GM23338 (cell line): ENCODE measurements around the gene CLSTN2. TPM values are rescaled to one million over a fixed set of nuclear protein-coding genes. Genes with fewer than 3 reads are reported as not detected.

Experiments
- ATAC-seq: fragments of 200-7000 bp; cut with Tn5 transposase; 3 replicates; pipeline ENCODE4 v1.9.1; 2020
- DNase-seq: peaks from one replicate; pipeline ENCODE4 v3.0.0-alpha.2; 2015; ENCODE audit warnings: low spot score
- H2AFZ ChIP-seq: fragments of 200-600 bp; sonication (generic); 2 replicates; pipeline ENCODE4 v1.8.0; 2016; ENCODE audit warnings: antibody characterized with exemption, mild to moderate bottlenecking, moderate library complexity
- H3F3A ChIP-seq: fragments of 200-600 bp; sonication (generic); replicated peaks from 2 replicates; pipeline ENCODE4 v1.8.0; 2017; ENCODE audit warnings: antibody characterized with exemption, mixed run types, low read depth
- H3K27ac ChIP-seq: fragments of 200-600 bp; sonication (generic); 2 replicates; pipeline ENCODE4 v1.6.1; 2016; ENCODE audit warnings: low read depth
- H3K27me3 ChIP-seq: fragments of 200-600 bp; sonication (generic); 2 replicates; pipeline ENCODE4 v1.8.0; 2016; ENCODE audit warnings: mild to moderate bottlenecking, mixed run types, moderate library complexity; ENCODE audit not compliant: insufficient read depth
- H3K36me3 ChIP-seq: fragments of 200-600 bp; sonication (generic); 2 replicates; pipeline ENCODE4 v1.8.0; 2016; ENCODE audit warnings: mild to moderate bottlenecking; ENCODE audit not compliant: insufficient read depth
- H3K4me1 ChIP-seq: fragments of 200-600 bp; sonication (generic); 2 replicates; pipeline ENCODE4 v1.8.0; 2016; ENCODE audit warnings: mild to moderate bottlenecking, moderate library complexity; ENCODE audit not compliant: insufficient read depth
- H3K4me2 ChIP-seq: fragments of 200-600 bp; sonication (generic); 2 replicates; pipeline ENCODE4 v1.7.1; 2017; ENCODE audit warnings: mixed run types
- H3K4me3 ChIP-seq: fragments of 200-600 bp; sonication (generic); 2 replicates; pipeline ENCODE4 v1.6.1; 2016; ENCODE audit warnings: mixed run types
- H3K79me2 ChIP-seq: fragments of 200-600 bp; sonication (generic); replicated peaks from 2 replicates; pipeline ENCODE4 v1.8.0; 2017; ENCODE audit warnings: mild to moderate bottlenecking; ENCODE audit not compliant: insufficient read depth
- H3K9me2 ChIP-seq: fragments of 200-600 bp; sonication (generic); 2 replicates; pipeline ENCODE4 v1.8.0; 2017; ENCODE audit not compliant: insufficient read depth
- H4K20me1 ChIP-seq: fragments of 200-600 bp; sonication (generic); replicated peaks from 2 replicates; pipeline ENCODE4 v1.8.0; 2017; ENCODE audit warnings: mild to moderate bottlenecking; ENCODE audit not compliant: insufficient read depth
- H3K27ac Mint-ChIP-seq: 2 replicates; pipeline ENCODE4 v1.8.0; 2020; ENCODE audit warnings: inconsistent platforms, mild to moderate bottlenecking, moderate library complexity, mixed read lengths
- H3K27me3 Mint-ChIP-seq: 3 replicates; pipeline ENCODE4 v1.8.0; 2022; ENCODE audit warnings: low read depth, mild to moderate bottlenecking, moderate library complexity, mixed read lengths, inconsistent platforms; ENCODE audit not compliant: insufficient read depth, poor library complexity
- H3K36me3 Mint-ChIP-seq: 3 replicates; pipeline ENCODE4 v1.8.0; 2021; ENCODE audit warnings: low read depth, mild to moderate bottlenecking, inconsistent platforms, moderate library complexity, mixed read lengths
- H3K4me1 Mint-ChIP-seq: 3 replicates; pipeline ENCODE4 v1.8.0; 2020; ENCODE audit warnings: mild to moderate bottlenecking, inconsistent platforms, mixed read lengths
- H3K4me3 Mint-ChIP-seq: 3 replicates; pipeline ENCODE4 v1.8.0; 2021; ENCODE audit warnings: moderate library complexity, mild to moderate bottlenecking, inconsistent platforms, mixed read lengths
- H3K9me3 Mint-ChIP-seq: 3 replicates; pipeline ENCODE4 v1.8.0; 2020; ENCODE audit warnings: moderate library complexity, mild to moderate bottlenecking, inconsistent platforms, mixed read lengths
- ETS1 ChIP-seq: IDR thresholded peaks from 2 replicates; pipeline ENCODE4 v1.6.1; 2016; ENCODE audit warnings: antibody characterized with exemption
- POLR2AphosphoS5 ChIP-seq: IDR thresholded peaks from 2 replicates; pipeline ENCODE4 v1.6.1; 2016; ENCODE audit warnings: antibody characterized with exemption, low read depth
- STAT1 ChIP-seq: IDR thresholded peaks from one replicate; pipeline ENCODE4 v1.6.1; 2016; ENCODE audit warnings: antibody characterized with exemption; ENCODE audit not compliant: unreplicated experiment
- ZNF114 ChIP-seq: fragments of 250-450 bp; sonication (Bioruptor Pico); IDR thresholded peaks from 2 replicates; pipeline ENCODE4 v1.5.0; 2020; ENCODE audit warnings: mild to moderate bottlenecking, moderate library complexity
- polyA plus RNA-seq: library from polyadenylated mRNA; unstranded; fragments of >200 nt; fragmentation: Nextera tagmentation; extraction: Ambion mirVana; gene quantifications from 2 replicates; pipeline ENCODE4 v1.2.1, GENCODE V29; 2016
- total RNA-seq: library from RNA; depleted of rRNA; stranded (reverse); fragments of >200 nt; shearing (Covaris generic); gene quantifications from 2 replicates; pipeline ENCODE4 v1.2.3, GENCODE V29; 2014
- TF ChIP-seq, protein P1 (sequence below): fragments of 250-450 bp; sonication (Bioruptor Pico); IDR thresholded peaks from 2 replicates; pipeline ENCODE4 v1.5.0; 2020; ENCODE audit warnings: mild to moderate bottlenecking, moderate library complexity
- TF ChIP-seq, protein P2 (sequence below), 2 experiments: fragments of 200-600 bp in 1 of 2; sonication (generic) in 1 of 2; conservative IDR thresholded peaks; 2 replicates each; pipeline versions ENCODE4 v1.5.1 to v1.6.1; 2016 to 2017; ENCODE audit warnings: antibody characterized with exemption in 2 of 2, low read depth in 2 of 2, mild to moderate bottlenecking in 2 of 2, moderate library complexity in 1 of 2

CLSTN2 gene
- total and polyA plus RNA-seq, 2 experiments from 2014 or later: 0.11 to 0.83 TPM

DNA sequence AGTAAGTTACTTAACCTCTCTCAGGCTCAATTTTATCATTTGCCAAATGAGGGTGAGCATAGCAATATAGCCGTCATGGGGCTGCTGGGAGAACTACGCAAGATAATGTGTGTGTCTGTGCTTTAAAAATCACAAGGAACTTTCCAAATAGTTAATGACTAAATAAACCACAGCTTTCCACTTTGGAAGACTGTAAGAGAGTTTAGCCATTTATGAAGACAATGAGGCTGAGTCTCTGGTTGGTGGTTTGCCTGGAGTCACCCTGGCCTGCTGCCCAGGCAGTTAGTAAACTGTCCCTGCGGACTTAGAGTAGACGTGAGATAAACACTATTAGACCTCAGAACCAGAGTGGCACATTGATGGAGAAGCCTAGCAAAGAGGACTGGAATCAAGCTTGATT, 357.7 kb downstream of the CLSTN2 start (continued):
- TF ChIP-seq, protein P1, sequence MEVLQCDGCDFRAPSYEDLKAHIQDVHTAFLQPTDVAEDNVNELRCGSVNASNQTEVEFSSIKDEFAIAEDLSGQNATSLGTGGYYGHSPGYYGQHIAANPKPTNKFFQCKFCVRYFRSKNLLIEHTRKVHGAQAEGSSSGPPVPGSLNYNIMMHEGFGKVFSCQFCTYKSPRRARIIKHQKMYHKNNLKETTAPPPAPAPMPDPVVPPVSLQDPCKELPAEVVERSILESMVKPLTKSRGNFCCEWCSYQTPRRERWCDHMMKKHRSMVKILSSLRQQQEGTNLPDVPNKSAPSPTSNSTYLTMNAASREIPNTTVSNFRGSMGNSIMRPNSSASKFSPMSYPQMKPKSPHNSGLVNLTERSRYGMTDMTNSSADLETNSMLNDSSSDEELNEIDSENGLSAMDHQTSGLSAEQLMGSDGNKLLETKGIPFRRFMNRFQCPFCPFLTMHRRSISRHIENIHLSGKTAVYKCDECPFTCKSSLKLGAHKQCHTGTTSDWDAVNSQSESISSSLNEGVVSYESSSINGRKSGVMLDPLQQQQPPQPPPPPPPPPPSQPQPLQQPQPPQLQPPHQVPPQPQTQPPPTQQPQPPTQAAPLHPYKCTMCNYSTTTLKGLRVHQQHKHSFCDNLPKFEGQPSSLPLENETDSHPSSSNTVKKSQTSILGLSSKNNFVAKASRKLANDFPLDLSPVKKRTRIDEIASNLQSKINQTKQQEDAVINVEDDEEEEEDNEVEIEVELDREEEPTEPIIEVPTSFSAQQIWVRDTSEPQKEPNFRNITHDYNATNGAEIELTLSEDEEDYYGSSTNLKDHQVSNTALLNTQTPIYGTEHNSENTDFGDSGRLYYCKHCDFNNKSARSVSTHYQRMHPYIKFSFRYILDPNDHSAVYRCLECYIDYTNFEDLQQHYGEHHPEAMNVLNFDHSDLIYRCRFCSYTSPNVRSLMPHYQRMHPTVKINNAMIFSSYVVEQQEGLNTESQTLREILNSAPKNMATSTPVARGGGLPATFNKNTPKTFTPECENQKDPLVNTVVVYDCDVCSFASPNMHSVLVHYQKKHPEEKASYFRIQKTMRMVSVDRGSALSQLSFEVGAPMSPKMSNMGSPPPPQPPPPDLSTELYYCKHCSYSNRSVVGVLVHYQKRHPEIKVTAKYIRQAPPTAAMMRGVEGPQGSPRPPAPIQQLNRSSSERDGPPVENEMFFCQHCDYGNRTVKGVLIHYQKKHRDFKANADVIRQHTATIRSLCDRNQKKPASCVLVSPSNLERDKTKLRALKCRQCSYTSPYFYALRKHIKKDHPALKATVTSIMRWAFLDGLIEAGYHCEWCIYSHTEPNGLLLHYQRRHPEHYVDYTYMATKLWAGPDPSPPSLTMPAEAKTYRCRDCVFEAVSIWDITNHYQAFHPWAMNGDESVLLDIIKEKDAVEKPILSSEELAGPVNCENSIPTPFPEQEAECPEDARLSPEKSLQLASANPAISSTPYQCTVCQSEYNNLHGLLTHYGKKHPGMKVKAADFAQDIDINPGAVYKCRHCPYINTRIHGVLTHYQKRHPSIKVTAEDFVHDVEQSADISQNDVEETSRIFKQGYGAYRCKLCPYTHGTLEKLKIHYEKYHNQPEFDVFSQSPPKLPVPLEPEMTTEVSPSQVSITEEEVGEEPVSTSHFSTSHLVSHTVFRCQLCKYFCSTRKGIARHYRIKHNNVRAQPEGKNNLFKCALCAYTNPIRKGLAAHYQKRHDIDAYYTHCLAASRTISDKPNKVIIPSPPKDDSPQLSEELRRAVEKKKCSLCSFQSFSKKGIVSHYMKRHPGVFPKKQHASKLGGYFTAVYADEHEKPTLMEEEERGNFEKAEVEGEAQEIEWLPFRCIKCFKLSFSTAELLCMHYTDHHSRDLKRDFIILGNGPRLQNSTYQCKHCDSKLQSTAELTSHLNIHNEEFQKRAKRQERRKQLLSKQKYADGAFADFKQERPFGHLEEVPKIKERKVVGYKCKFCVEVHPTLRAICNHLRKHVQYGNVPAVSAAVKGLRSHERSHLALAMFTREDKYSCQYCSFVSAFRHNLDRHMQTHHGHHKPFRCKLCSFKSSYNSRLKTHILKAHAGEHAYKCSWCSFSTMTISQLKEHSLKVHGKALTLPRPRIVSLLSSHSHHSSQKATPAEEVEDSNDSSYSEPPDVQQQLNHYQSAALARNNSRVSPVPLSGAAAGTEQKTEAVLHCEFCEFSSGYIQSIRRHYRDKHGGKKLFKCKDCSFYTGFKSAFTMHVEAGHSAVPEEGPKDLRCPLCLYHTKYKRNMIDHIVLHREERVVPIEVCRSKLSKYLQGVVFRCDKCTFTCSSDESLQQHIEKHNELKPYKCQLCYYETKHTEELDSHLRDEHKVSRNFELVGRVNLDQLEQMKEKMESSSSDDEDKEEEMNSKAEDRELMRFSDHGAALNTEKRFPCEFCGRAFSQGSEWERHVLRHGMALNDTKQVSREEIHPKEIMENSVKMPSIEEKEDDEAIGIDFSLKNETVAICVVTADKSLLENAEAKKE (CRISPR knock-in tag): no peak
- no peak for TF ChIP-seq POLR2AphosphoS5

GRCh38 chr3:140294058-140294457, 359.1 kb downstream of the CLSTN2 start:
- peaks cover 8% of the 10 kb centered on the region; the same call in 2 of the 3 replicates for H3K36me3 Mint-ChIP-seq
- no peak overlapping the region for H3K27ac Mint-ChIP-seq
- H3K4me1 Mint-ChIP-seq: peaks cover 28% of the 10 kb centered on the region
- Histone ChIP-seq H3K79me2 (no peaks in the 10 kb centered on the region), H3K36me3 (no peaks in the 10 kb centered on the region), H2AFZ (no peak overlapping the region), H3K9me2 (peaks cover 25% of the 10 kb centered on the region), H3K27ac (no peak overlapping the region), H3K4me2 (no peak overlapping the region), H3K27me3 (no peaks in the 10 kb centered on the region), H3K4me3 (no peak overlapping the region), H3K4me1 (peaks cover 17% of the 10 kb centered on the region), H4K20me1 (no peaks in the 10 kb centered on the region), H3F3A (0 out of 2 replicates have a peak, but pooled peaks cover 3% of the 10 kb centered on the region)
- H3K27me3 Mint-ChIP-seq: peaks cover 8% of the 10 kb centered on the region
- H3K9me3 Mint-ChIP-seq: no peaks in the 10 kb centered on the region; the same call in 1 of the 3 replicates
- ATAC-seq (no peak), DNase-seq (no peak)
- H3K4me3 Mint-ChIP-seq: no peak overlapping the region
- TF ChIP-seq, protein P1 (CRISPR knock-in tag): no peak
- TF ChIP-seq ETS1 (no peak), STAT1 (no peak), ZNF114 (CRISPR knock-in tag) (no peak), POLR2AphosphoS5 (no peak)
- TF ChIP-seq, protein P2, sequence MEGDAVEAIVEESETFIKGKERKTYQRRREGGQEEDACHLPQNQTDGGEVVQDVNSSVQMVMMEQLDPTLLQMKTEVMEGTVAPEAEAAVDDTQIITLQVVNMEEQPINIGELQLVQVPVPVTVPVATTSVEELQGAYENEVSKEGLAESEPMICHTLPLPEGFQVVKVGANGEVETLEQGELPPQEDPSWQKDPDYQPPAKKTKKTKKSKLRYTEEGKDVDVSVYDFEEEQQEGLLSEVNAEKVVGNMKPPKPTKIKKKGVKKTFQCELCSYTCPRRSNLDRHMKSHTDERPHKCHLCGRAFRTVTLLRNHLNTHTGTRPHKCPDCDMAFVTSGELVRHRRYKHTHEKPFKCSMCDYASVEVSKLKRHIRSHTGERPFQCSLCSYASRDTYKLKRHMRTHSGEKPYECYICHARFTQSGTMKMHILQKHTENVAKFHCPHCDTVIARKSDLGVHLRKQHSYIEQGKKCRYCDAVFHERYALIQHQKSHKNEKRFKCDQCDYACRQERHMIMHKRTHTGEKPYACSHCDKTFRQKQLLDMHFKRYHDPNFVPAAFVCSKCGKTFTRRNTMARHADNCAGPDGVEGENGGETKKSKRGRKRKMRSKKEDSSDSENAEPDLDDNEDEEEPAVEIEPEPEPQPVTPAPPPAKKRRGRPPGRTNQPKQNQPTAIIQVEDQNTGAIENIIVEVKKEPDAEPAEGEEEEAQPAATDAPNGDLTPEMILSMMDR (conservative IDR thresholded peaks at IDR 0.05; ENCODE audit: low read depth in 2 of 2): no peak
